ENCODE results near the gene TUBG1. TPM values are rescaled to one million over a fixed set of nuclear protein-coding genes. Genes with fewer than 3 reads are reported as not detected.

TUBG1 gene
- polyA plus RNA-seq, 1 of the 3 experiments (the other 2 are of a cell fraction) = 145 TPM

DNA sequence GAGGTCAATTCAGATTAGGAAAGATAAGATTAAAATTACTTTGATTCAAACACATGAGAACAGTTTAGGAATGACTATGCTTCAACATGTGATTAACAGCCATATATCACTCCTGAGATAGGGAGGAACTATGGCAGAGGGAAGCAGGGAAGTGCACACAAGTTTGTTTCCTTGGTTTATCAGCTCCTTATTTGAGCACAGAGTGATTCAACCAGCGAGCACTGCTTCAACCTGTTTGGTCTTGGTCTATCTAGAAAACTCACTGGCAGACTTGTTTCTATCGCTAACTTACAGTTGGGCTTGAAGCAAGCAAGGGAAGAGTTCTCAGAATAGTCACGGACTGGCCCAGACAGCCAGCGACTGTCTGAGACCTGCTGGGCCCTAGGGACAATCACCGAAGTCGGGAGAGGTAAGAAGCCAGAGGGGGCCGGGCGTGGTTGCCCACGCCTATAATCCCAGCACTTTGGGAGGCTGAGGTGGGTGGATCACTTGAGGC, 23.5 kb downstream of the TUBG1 start:
- H3K9ac ChIP-seq = no peak overlapping the region
- no peaks in the 10 kb centered on the region for H3K9me2 ChIP-seq
- H3K4me2 ChIP-seq = no peak overlapping the region
- WGBS (ENCODE audit: low lambda C conversion rate) = 85% methylated on average over 9 of the region's 9 CpGs
- CTCF ChIA-PET = interaction anchor here (1.1 kb wide), 1 partner anchor 48 kb away, joined by 3 read pairs; no protein-coding TSS in a partner anchor
- no peaks in the 10 kb centered on the region for H4K20me1 ChIP-seq (ENCODE audit: insufficient read depth)
- POLR2A ChIA-PET = no interaction called here
- no peaks in the 10 kb centered on the region for H3K36me3 ChIP-seq (replicated peaks in 1 of 2; ENCODE audit: control insufficient read depth in 1 of 2, insufficient read depth in 2 of 2, low read length in 1 of 2)
- H3K27ac ChIP-seq (ENCODE audit: low read depth in 2 of 2, low read length in 1 of 2) = no peak overlapping the region
- H3K79me2 ChIP-seq (ENCODE audit: insufficient read depth) = no peaks in the 10 kb centered on the region
- H3F3A ChIP-seq (replicated peaks; ENCODE audit: insufficient read depth) = peaks cover 4% of the 10 kb centered on the region
- 0 out of 2 replicates have a peak overlapping the region, but pooled peaks have one; percentile 25 for H2AFZ ChIP-seq (ENCODE audit: low read depth)
- no peak overlapping the region for H3K4me3 ChIP-seq (ENCODE audit: low read depth in 2 of 2, low read length in 1 of 2)
- H3K27me3 ChIP-seq (ENCODE audit: insufficient read depth) = no peaks in the 10 kb centered on the region
- no peak for TF ChIP-seq RXRA (IDR thresholded peaks at IDR 0.05; ENCODE audit: borderline replicate concordance, low read depth)
- H3K4me1 ChIP-seq (ENCODE audit: control insufficient read depth in 1 of 2, insufficient read depth in 2 of 2, low read depth in 1 of 2, low read length in 1 of 2) = no peaks in the 10 kb centered on the region
- no peak for DNase-seq
- H3K9me3 ChIP-seq = no peaks in the 10 kb centered on the region

DNA sequence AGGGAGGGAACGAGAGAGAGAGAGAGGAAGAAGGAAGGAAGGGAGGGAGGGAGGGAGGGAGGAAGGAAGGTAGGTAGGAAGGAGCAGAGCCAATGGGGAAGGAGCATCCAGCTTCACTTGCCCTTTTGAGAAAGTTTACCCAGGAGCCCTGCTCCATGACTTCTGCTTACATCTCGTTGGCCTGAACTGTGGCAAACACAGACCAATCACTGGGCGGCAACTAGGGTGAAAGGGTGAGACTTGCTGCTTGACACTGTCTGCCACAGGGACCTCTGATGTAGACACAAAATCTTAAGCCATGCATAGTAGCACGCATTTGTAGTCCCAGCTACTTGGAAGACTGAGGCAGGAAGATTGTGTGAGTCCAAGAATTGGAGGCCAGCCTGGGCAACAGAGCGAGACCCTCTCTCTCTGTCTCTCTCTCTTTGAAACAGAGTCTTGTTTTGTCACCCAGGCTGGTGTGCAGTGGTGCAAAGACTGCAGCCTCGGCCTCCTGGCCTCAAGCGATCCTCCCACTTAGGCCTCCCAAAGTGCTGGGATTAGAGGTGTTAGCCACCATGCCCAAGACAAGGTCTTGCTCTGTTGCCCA, 30.1 kb downstream of the TUBG1 start:
- no peak overlapping the region for H3K9ac ChIP-seq
- H3K9me2 ChIP-seq = no peaks in the 10 kb centered on the region
- H4K20me1 ChIP-seq (ENCODE audit: insufficient read depth) = no peaks in the 10 kb centered on the region
- H3K4me2 ChIP-seq = no peak overlapping the region
- no peak overlapping the region for H3K4me3 ChIP-seq (ENCODE audit: low read depth in 2 of 2, low read length in 1 of 2)
- ChIA-PET CTCF (interaction anchor here (0.6 to 1.3 kb wide), 2 partner anchors 39 to 61 kb away, joined by 3 to 4 read pairs; no protein-coding TSS in a partner anchor), POLR2A (no interaction called here)
- H3K27ac ChIP-seq (ENCODE audit: low read depth in 2 of 2, low read length in 1 of 2) = no peak overlapping the region
- no peaks in the 10 kb centered on the region for H3F3A ChIP-seq (replicated peaks; ENCODE audit: insufficient read depth)
- no peaks in the 10 kb centered on the region for H3K79me2 ChIP-seq (ENCODE audit: insufficient read depth)
- no peaks in the 10 kb centered on the region for H3K27me3 ChIP-seq (ENCODE audit: insufficient read depth)
- WGBS (ENCODE audit: low lambda C conversion rate) = 70% methylated on average over 6 of the region's 7 CpGs
- H3K36me3 ChIP-seq (replicated peaks in 1 of 2; ENCODE audit: control insufficient read depth in 1 of 2, insufficient read depth in 2 of 2, low read length in 1 of 2) = no peaks in the 10 kb centered on the region
- H2AFZ ChIP-seq (ENCODE audit: low read depth) = no peak overlapping the region
- TF ChIP-seq EZH2phosphoT487 (IDR thresholded peaks at IDR 0.05; ENCODE audit: borderline replicate concordance, low read depth) (no peak), NFIC (IDR thresholded peaks at IDR 0.05; ENCODE audit: borderline replicate concordance) (no peak), MEF2A (IDR thresholded peaks at IDR 0.05; ENCODE audit: borderline replicate concordance, low read depth) (no peak), JUND (IDR thresholded peaks at IDR 0.05) (no peak)
- TF ChIP-seq, protein P1, sequence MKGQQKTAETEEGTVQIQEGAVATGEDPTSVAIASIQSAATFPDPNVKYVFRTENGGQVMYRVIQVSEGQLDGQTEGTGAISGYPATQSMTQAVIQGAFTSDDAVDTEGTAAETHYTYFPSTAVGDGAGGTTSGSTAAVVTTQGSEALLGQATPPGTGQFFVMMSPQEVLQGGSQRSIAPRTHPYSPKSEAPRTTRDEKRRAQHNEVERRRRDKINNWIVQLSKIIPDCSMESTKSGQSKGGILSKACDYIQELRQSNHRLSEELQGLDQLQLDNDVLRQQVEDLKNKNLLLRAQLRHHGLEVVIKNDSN (IDR thresholded peaks at IDR 0.05; ENCODE audit: borderline replicate concordance, low read depth) = no peak
- TF ChIP-seq, protein P2, sequence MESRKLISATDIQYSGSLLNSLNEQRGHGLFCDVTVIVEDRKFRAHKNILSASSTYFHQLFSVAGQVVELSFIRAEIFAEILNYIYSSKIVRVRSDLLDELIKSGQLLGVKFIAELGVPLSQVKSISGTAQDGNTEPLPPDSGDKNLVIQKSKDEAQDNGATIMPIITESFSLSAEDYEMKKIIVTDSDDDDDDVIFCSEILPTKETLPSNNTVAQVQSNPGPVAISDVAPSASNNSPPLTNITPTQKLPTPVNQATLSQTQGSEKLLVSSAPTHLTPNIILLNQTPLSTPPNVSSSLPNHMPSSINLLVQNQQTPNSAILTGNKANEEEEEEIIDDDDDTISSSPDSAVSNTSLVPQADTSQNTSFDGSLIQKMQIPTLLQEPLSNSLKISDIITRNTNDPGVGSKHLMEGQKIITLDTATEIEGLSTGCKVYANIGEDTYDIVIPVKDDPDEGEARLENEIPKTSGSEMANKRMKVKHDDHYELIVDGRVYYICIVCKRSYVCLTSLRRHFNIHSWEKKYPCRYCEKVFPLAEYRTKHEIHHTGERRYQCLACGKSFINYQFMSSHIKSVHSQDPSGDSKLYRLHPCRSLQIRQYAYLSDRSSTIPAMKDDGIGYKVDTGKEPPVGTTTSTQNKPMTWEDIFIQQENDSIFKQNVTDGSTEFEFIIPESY (IDR thresholded peaks at IDR 0.05; ENCODE audit: borderline replicate concordance, low read depth) = no peak
- H3K4me1 ChIP-seq (ENCODE audit: control insufficient read depth in 1 of 2, insufficient read depth in 2 of 2, low read depth in 1 of 2, low read length in 1 of 2) = no peaks in the 10 kb centered on the region; a peak in 1 of 4 replicates
- no peak for DNase-seq
- H3K9me3 ChIP-seq = no peaks in the 10 kb centered on the region

DNA sequence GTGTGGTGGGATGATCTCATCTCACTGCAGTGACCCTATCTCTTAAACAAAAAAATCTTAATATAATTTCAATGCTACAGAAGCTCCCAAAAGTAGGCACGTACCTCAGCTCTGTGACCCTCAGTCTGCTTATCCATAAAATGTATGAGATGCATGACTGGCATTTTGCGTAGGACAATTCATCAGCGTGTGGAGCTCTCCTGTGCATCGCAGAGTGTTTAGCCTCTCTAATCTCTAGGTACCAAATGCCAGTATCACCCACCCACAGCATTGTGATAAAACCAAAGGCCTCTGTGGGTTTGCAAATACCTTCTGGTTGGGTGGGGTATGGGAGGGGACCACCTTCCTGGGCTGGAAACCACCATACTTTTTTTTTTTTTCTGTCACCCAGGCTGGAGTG, 30.6 kb downstream of the TUBG1 start:
- no peaks in the 10 kb centered on the region for H3K9me2 ChIP-seq
- POLR2A ChIA-PET = no interaction called here
- no peaks in the 10 kb centered on the region for H3F3A ChIP-seq (replicated peaks; ENCODE audit: insufficient read depth)
- no peak overlapping the region for H3K9ac ChIP-seq
- H2AFZ ChIP-seq (ENCODE audit: low read depth) = no peak overlapping the region
- H3K9me3 ChIP-seq = no peaks in the 10 kb centered on the region
- 86% methylated on average over 4 of the region's 4 CpGs for WGBS (ENCODE audit: low lambda C conversion rate)
- TF ChIP-seq NFIC (IDR thresholded peaks at IDR 0.05; ENCODE audit: borderline replicate concordance) = no peak
- no peak for TF ChIP-seq CHD2 (IDR thresholded peaks at IDR 0.05; ENCODE audit: low read length, partially characterized antibody)
- TF ChIP-seq TAF1 (IDR thresholded peaks at IDR 0.05; ENCODE audit: borderline replicate concordance, low read depth, low read length) = no peak
- no peak for TF ChIP-seq FOXM1 (IDR thresholded peaks at IDR 0.05; ENCODE audit: low read depth)
- TF ChIP-seq EZH2phosphoT487 (IDR thresholded peaks at IDR 0.05; ENCODE audit: borderline replicate concordance, low read depth) = no peak
- no peak for TF ChIP-seq GABPA (IDR thresholded peaks at IDR 0.05; ENCODE audit: low read depth)
- no peak for TF ChIP-seq RFX5 (IDR thresholded peaks at IDR 0.05; ENCODE audit: low read length)
- TF ChIP-seq, protein P3, sequence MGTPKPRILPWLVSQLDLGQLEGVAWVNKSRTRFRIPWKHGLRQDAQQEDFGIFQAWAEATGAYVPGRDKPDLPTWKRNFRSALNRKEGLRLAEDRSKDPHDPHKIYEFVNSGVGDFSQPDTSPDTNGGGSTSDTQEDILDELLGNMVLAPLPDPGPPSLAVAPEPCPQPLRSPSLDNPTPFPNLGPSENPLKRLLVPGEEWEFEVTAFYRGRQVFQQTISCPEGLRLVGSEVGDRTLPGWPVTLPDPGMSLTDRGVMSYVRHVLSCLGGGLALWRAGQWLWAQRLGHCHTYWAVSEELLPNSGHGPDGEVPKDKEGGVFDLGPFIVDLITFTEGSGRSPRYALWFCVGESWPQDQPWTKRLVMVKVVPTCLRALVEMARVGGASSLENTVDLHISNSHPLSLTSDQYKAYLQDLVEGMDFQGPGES (IDR thresholded peaks at IDR 0.05; ENCODE audit: low read depth, low read length) = no peak
- no peak for TF ChIP-seq FOXJ3 (CRISPR knock-in tag; IDR thresholded peaks at IDR 0.05)
- no peak for TF ChIP-seq RAD21 (IDR thresholded peaks at IDR 0.05; ENCODE audit: low read length)
- no peaks in the 10 kb centered on the region for H3K36me3 ChIP-seq (replicated peaks in 1 of 2; ENCODE audit: control insufficient read depth in 1 of 2, insufficient read depth in 2 of 2, low read length in 1 of 2)
- H3K4me1 ChIP-seq (ENCODE audit: control insufficient read depth in 1 of 2, insufficient read depth in 2 of 2, low read depth in 1 of 2, low read length in 1 of 2) = no peaks in the 10 kb centered on the region; a peak in 1 of 4 replicates
- no peak for DNase-seq
- no peaks in the 10 kb centered on the region for H3K79me2 ChIP-seq (ENCODE audit: insufficient read depth)
- H4K20me1 ChIP-seq (ENCODE audit: insufficient read depth) = no peaks in the 10 kb centered on the region
- CTCF ChIA-PET = no interaction called here
- no peak overlapping the region for H3K27ac ChIP-seq (ENCODE audit: low read depth in 2 of 2, low read length in 1 of 2)
- no peak overlapping the region for H3K4me2 ChIP-seq
- H3K4me3 ChIP-seq (ENCODE audit: low read depth in 2 of 2, low read length in 1 of 2) = no peak overlapping the region
- H3K27me3 ChIP-seq (ENCODE audit: insufficient read depth) = no peaks in the 10 kb centered on the region

All from SK-N-SH (cell line).